PFSK-1 (cell line): ENCODE results near the gene ADTRP.

Experiments used
- POLR2AphosphoS5 ChIP-seq: IDR thresholded peaks from 2 replicates; pipeline ENCODE4 v1.6.1; 2012; ENCODE audit warnings: low read depth, mild to moderate bottlenecking, control low read depth, low read length, moderate library complexity
- TAF1 ChIP-seq: IDR thresholded peaks from 2 replicates; pipeline ENCODE4 v1.6.1; 2012; ENCODE audit warnings: low read length, control low read depth, borderline replicate concordance; ENCODE audit not compliant: insufficient read depth

- TF ChIP-seq TAF1 (no peak), POLR2AphosphoS5 (no peak)
Measured at GRCh38 chr6:11699576-11699975, 79.0 kb downstream of the ADTRP start.
